ENCODE measurements around the gene PDGFRB. TPM values are rescaled to one million over a fixed set of nuclear protein-coding genes. Genes with fewer than 3 reads are reported as not detected.

The PDGFRB gene
- total and polyA plus RNA-seq, 10 of the 15 experiments (the other 5 are each of a cell fraction or from before 2014, with no cell fraction given): 0.02 to 3.0 (median 1.0) TPM

GRCh38 chr5:150142959-150143349 lies 12.7 kb downstream of the PDGFRB start (continued):
- TF ChIP-seq, protein P1, sequence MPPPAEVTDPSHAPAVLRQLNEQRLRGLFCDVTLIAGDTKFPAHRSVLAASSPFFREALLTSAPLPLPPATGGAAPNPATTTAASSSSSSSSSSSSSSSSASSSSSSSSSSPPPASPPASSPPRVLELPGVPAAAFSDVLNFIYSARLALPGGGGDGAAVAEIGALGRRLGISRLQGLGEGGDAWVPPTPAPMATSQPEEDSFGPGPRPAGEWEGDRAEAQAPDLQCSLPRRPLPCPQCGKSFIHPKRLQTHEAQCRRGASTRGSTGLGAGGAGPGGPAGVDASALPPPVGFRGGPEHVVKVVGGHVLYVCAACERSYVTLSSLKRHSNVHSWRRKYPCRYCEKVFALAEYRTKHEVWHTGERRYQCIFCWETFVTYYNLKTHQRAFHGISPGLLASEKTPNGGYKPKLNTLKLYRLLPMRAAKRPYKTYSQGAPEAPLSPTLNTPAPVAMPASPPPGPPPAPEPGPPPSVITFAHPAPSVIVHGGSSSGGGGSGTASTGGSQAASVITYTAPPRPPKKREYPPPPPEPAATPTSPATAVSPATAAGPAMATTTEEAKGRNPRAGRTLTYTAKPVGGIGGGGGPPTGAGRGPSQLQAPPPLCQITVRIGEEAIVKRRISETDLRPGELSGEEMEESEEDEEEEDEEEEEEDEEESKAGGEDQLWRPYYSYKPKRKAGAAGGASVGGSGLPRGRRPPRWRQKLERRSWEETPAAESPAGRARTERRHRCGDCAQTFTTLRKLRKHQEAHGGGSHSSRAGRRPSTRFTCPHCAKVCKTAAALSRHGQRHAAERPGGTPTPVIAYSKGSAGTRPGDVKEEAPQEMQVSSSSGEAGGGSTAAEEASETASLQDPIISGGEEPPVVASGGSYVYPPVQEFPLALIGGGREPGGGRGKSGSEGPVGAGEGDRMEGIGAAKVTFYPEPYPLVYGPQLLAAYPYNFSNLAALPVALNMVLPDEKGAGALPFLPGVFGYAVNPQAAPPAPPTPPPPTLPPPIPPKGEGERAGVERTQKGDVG (CRISPR knock-in tag; IDR thresholded peaks at IDR 0.05): no peak
- TF ChIP-seq ATF3 (IDR thresholded peaks at IDR 0.05; ENCODE audit: borderline replicate concordance, extremely low read depth, low read depth, low read length): no peak
- TF ChIP-seq MLLT1 (IDR thresholded peaks at IDR 0.05): no peak
- TF ChIP-seq RFX5 (IDR thresholded peaks at IDR 0.05; ENCODE audit: low read depth, low read length): no peak
- no peak for TF ChIP-seq IRF4 (IDR thresholded peaks at IDR 0.05; ENCODE audit: low read depth, low read length)
- no peak for TF ChIP-seq RAD21 (IDR thresholded peaks at IDR 0.05; ENCODE audit: insufficient read depth, low read depth, low read length)
- TF ChIP-seq CREB1 (IDR thresholded peaks at IDR 0.05; ENCODE audit: low read depth): no peak
